Nephron progenitor cell (in vitro differentiated cells): ENCODE results near the gene GDA.

Experiments used
- DNase-seq: peaks from one replicate; pipeline ENCODE4 v3.0.0; 2021
- H3K27ac Mint-ChIP-seq: 2 replicates; pipeline ENCODE4 v1.8.0; 2021; ENCODE audit warnings: mild to moderate bottlenecking, moderate library complexity, mixed read lengths
- H3K27me3 Mint-ChIP-seq: 2 replicates; pipeline ENCODE4 v1.8.0; 2021; ENCODE audit warnings: mild to moderate bottlenecking, low read depth, mixed read lengths; ENCODE audit not compliant: poor library complexity
- H3K36me3 Mint-ChIP-seq: 2 replicates; pipeline ENCODE4 v1.8.0; 2021; ENCODE audit warnings: low read depth, mixed read lengths
- H3K4me1 Mint-ChIP-seq: 2 replicates; pipeline ENCODE4 v1.8.0; 2021; ENCODE audit warnings: mixed read lengths
- H3K4me3 Mint-ChIP-seq: 2 replicates; pipeline ENCODE4 v1.8.0; 2021; ENCODE audit warnings: mild to moderate bottlenecking, moderate library complexity, mixed read lengths
- H3K9me3 Mint-ChIP-seq: 2 replicates; pipeline ENCODE4 v1.8.0; 2021; ENCODE audit warnings: mild to moderate bottlenecking, moderate library complexity, mixed read lengths
- TF ChIP-seq, protein P1 (sequence below): fragments of 200-600 bp; sonication (generic); IDR thresholded peaks from 2 replicates; pipeline ENCODE4 v1.5.0; 2021; ENCODE audit warnings: antibody characterized with exemption

GDA gene

GRCh38 chr9:72299017-72299603 lies 149.9 kb downstream of the GDA start:
- TF ChIP-seq, protein P1, sequence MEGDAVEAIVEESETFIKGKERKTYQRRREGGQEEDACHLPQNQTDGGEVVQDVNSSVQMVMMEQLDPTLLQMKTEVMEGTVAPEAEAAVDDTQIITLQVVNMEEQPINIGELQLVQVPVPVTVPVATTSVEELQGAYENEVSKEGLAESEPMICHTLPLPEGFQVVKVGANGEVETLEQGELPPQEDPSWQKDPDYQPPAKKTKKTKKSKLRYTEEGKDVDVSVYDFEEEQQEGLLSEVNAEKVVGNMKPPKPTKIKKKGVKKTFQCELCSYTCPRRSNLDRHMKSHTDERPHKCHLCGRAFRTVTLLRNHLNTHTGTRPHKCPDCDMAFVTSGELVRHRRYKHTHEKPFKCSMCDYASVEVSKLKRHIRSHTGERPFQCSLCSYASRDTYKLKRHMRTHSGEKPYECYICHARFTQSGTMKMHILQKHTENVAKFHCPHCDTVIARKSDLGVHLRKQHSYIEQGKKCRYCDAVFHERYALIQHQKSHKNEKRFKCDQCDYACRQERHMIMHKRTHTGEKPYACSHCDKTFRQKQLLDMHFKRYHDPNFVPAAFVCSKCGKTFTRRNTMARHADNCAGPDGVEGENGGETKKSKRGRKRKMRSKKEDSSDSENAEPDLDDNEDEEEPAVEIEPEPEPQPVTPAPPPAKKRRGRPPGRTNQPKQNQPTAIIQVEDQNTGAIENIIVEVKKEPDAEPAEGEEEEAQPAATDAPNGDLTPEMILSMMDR = no peak
- Mint-ChIP-seq H3K9me3 (no peaks in the 10 kb centered on the region), H3K36me3 (no peaks in the 10 kb centered on the region), H3K4me1 (no peaks in the 10 kb centered on the region), H3K27ac (no peak overlapping the region), H3K27me3 (peaks cover 4% of the 10 kb centered on the region), H3K4me3 (no peak overlapping the region)
- DNase-seq = no peak

GRCh38 chr9:72300873-72301272 lies 151.6 kb downstream of the GDA start:
- Mint-ChIP-seq H3K36me3 (no peaks in the 10 kb centered on the region), H3K9me3 (no peaks in the 10 kb centered on the region), H3K27ac (no peak overlapping the region), H3K27me3 (no peaks in the 10 kb centered on the region), H3K4me3 (no peak overlapping the region), H3K4me1 (peaks cover 12% of the 10 kb centered on the region)
- DNase-seq = no peak
- TF ChIP-seq, protein P1 = no peak
